ENCODE results near the gene RNF215. TPM values are rescaled to one million over a fixed set of nuclear protein-coding genes. Genes with fewer than 3 reads are reported as not detected.

RNF215 gene
- total RNA-seq (10 to 100 TPM in 2 of 6 donors, 1 to 10 TPM in 4; 6.0 to 11.6 (median 8.9) TPM), polyA plus RNA-seq (10 to 100 TPM in 1 of 2 donors, 1 to 10 TPM in 1; 9.9 to 13.9 TPM)

- peaks cover 0 to 6% (median 0%) of the 10 kb centered on the region in 3 donors for H3K4me1 ChIP-seq
- ATAC-seq (peak; percentile 92 to 96 (median 94)), FAIRE-seq (no peak), DNase-seq (peak; percentile 74 to 96 (median 90))
- peak within 1 kb of the TSS; percentile 43 to 63 (median 58) for H3K4me3 ChIP-seq
- no peaks in the 10 kb centered on the region for H3K27me3 ChIP-seq
- TF ChIP-seq CTCF (IDR thresholded peaks at IDR 0.05), result peak; percentile 92 to 97 (median 96)
- H3K27ac ChIP-seq, result peak within 1 kb of the TSS in 1 of 4 donors; percentile 41
- intact Hi-C loops (cut with DNase I), result loop anchor here in 2 of 3 donors (5.0 kb wide), 3 partner anchors 100 to 275 kb away; partner anchors contain the start of gene CASTOR1 (in 1 of the 2)
- WGBS, 2 donors, result 1 to 2% methylated on average over 38 to 95 of the region's 95 CpGs
- no peaks in the 10 kb centered on the region for H3K36me3 ChIP-seq
- no peaks in the 10 kb centered on the region for H3K9me3 ChIP-seq
These were observed at the start of gene RNF215 for GRCh38 chr22:30386960-30387827. RNF215 (minus strand) TSS chr22:30387411; CDS start chr22:30387313, 98 bp downstream.

- no peaks in the 10 kb centered on the region for H3K27me3 ChIP-seq
- no peak overlapping the region for H3K4me3 ChIP-seq
- whole genome bisulfite sequencing, 2 donors, result 83 to 87% methylated on average over 2 of the region's 2 CpGs
- H3K9me3 ChIP-seq, result no peaks in the 10 kb centered on the region
- no peaks in the 10 kb centered on the region for H3K4me1 ChIP-seq
- TF ChIP-seq CTCF (IDR thresholded peaks at IDR 0.05), result no peak
- no peak for DNase-seq
- H3K27ac ChIP-seq, result no peak overlapping the region
- intact Hi-C loops (cut with DNase I), result no loop called here
- H3K36me3 ChIP-seq, result no peaks in the 10 kb centered on the region
- FAIRE-seq, result no peak
- no peak for ATAC-seq
These were observed 49.0 kb upstream of the RNF215 start for GRCh38 chr22:30436196-30436595.

- ATAC-seq, result peak in 1 of 4 donors; percentile 15
- H3K27me3 ChIP-seq, result no peaks in the 10 kb centered on the region
- no peak overlapping the region for H3K27ac ChIP-seq
- H3K9me3 ChIP-seq, result no peaks in the 10 kb centered on the region
- H3K4me3 ChIP-seq, result no peak overlapping the region
- WGBS, 2 donors, result 83 to 92% methylated on average over 6 of the region's 6 CpGs
- intact Hi-C loops (cut with DNase I), result no loop called here
- no peak for FAIRE-seq
- no peak for DNase-seq
- H3K36me3 ChIP-seq, result no peaks in the 10 kb centered on the region
- no peak for TF ChIP-seq CTCF (IDR thresholded peaks at IDR 0.05)
- no peaks in the 10 kb centered on the region for H3K4me1 ChIP-seq
These were observed 48.5 kb upstream of the RNF215 start for GRCh38 chr22:30435674-30436126.

GRCh38 chr22:30434843-30435242, 47.6 kb upstream of the RNF215 start:
- H3K27me3 ChIP-seq, result no peaks in the 10 kb centered on the region
- no peaks in the 10 kb centered on the region for H3K36me3 ChIP-seq
- no peak for TF ChIP-seq CTCF (IDR thresholded peaks at IDR 0.05)
- FAIRE-seq (no peak), ATAC-seq (no peak), DNase-seq (no peak)
- H3K27ac ChIP-seq, result no peak overlapping the region
- H3K4me3 ChIP-seq, result no peak overlapping the region
- WGBS, 2 donors, result 63 to 83% methylated on average over 1 of the region's 1 CpG
- intact Hi-C loops (cut with DNase I), result no loop called here
- no peaks in the 10 kb centered on the region for H3K4me1 ChIP-seq
- H3K9me3 ChIP-seq, result no peaks in the 10 kb centered on the region

GRCh38 chr22:30433773-30434172, 46.6 kb upstream of the RNF215 start:
- intact Hi-C loops (cut with DNase I), result no loop called here
- no peaks in the 10 kb centered on the region for H3K9me3 ChIP-seq
- no peak overlapping the region for H3K4me3 ChIP-seq
- H3K27ac ChIP-seq, result no peak overlapping the region
- no peak for TF ChIP-seq CTCF (IDR thresholded peaks at IDR 0.05)
- no peak for DNase-seq
- 94 to 100% methylated on average over 1 of the region's 1 CpG for WGBS, 2 donors
- no peaks in the 10 kb centered on the region for H3K4me1 ChIP-seq
- H3K36me3 ChIP-seq, result no peaks in the 10 kb centered on the region
- H3K27me3 ChIP-seq, result no peaks in the 10 kb centered on the region
- no peak for FAIRE-seq
- no peak for ATAC-seq
